ENCODE measurements around the gene MCOLN2.
A peak's percentile ranks its signal among the peaks of the same experiment; 100 is the strongest.

MCOLN2 gene

GRCh38 chr1:84969489-84970250 is 27.2 kb downstream of the MCOLN2 start:
- peak overlapping the region; percentile 84 for H3K27ac Mint-ChIP-seq
- no peak for DNase-seq (ENCODE audit: low spot score in 2 of 2)

GRCh38 chr1:84968865-84969264 is 28.0 kb downstream of the MCOLN2 start:
- no peak overlapping the region for H3K4me3 Mint-ChIP-seq
- H3K36me3 Mint-ChIP-seq = peaks cover 16% of the 10 kb centered on the region
- ATAC-seq (ENCODE audit: low read depth) (no peak), DNase-seq (ENCODE audit: low spot score in 2 of 2) (no peak)
- no peaks in the 10 kb centered on the region for H3K9me3 Mint-ChIP-seq
- H3K4me1 Mint-ChIP-seq = peaks cover 29% of the 10 kb centered on the region
- H3K27me3 Mint-ChIP-seq = no peaks in the 10 kb centered on the region
- H3K27ac Mint-ChIP-seq = no peak overlapping the region

More at GRCh38 chr1:84969489-84970250, 27.2 kb downstream of the MCOLN2 start:
- peak; percentile 30 for ATAC-seq (ENCODE audit: low read depth)
- Mint-ChIP-seq H3K4me3 (no peak overlapping the region), H3K9me3 (no peaks in the 10 kb centered on the region), H3K27me3 (no peaks in the 10 kb centered on the region), H3K36me3 (peaks cover 14% of the 10 kb centered on the region), H3K4me1 (peaks cover 34% of the 10 kb centered on the region)

- Mint-ChIP-seq H3K27me3 (no peaks in the 10 kb centered on the region), H3K27ac (no peak overlapping the region), H3K36me3 (peaks cover 22% of the 10 kb centered on the region), H3K4me1 (peaks cover 25% of the 10 kb centered on the region), H3K4me3 (no peak overlapping the region), H3K9me3 (no peaks in the 10 kb centered on the region)
- DNase-seq (ENCODE audit: low spot score in 2 of 2) = no peak
- ATAC-seq (ENCODE audit: low read depth) = no peak
Measured at GRCh38 chr1:84968101-84968500, 28.8 kb downstream of the MCOLN2 start.

GRCh38 chr1:84967666-84968065 is 29.2 kb downstream of the MCOLN2 start:
- Mint-ChIP-seq H3K36me3 (peaks cover 27% of the 10 kb centered on the region), H3K27ac (no peak overlapping the region), H3K27me3 (no peaks in the 10 kb centered on the region), H3K4me3 (no peak overlapping the region), H3K4me1 (peaks cover 20% of the 10 kb centered on the region), H3K9me3 (no peaks in the 10 kb centered on the region)
- no peak for ATAC-seq (ENCODE audit: low read depth)
- no peak for DNase-seq (ENCODE audit: low spot score in 2 of 2)

- Mint-ChIP-seq H3K27ac (no peak overlapping the region), H3K9me3 (no peaks in the 10 kb centered on the region), H3K27me3 (no peaks in the 10 kb centered on the region), H3K4me1 (peaks cover 8% of the 10 kb centered on the region), H3K36me3 (peaks cover 35% of the 10 kb centered on the region), H3K4me3 (no peak overlapping the region)
- ATAC-seq (ENCODE audit: low read depth) = no peak
- DNase-seq (ENCODE audit: low spot score in 2 of 2) = no peak
Measured at GRCh38 chr1:84963021-84963420, 33.9 kb downstream of the MCOLN2 start.

- no peak for DNase-seq (ENCODE audit: low spot score in 2 of 2)
- H3K27ac Mint-ChIP-seq = peak overlapping the region; percentile 14
- H3K4me1 Mint-ChIP-seq = peaks cover 8% of the 10 kb centered on the region
- no peaks in the 10 kb centered on the region for H3K27me3 Mint-ChIP-seq
- peaks cover 38% of the 10 kb centered on the region for H3K36me3 Mint-ChIP-seq
- ATAC-seq (ENCODE audit: low read depth) = no peak
- H3K4me3 Mint-ChIP-seq = no peak overlapping the region
- no peaks in the 10 kb centered on the region for H3K9me3 Mint-ChIP-seq
Measured at GRCh38 chr1:84961316-84961715, 35.6 kb downstream of the MCOLN2 start.

- Mint-ChIP-seq H3K27ac (peak overlapping the region; percentile 17), H3K4me1 (peaks cover 8% of the 10 kb centered on the region), H3K4me3 (no peak overlapping the region), H3K36me3 (peaks cover 44% of the 10 kb centered on the region), H3K9me3 (no peaks in the 10 kb centered on the region), H3K27me3 (no peaks in the 10 kb centered on the region)
- ATAC-seq (ENCODE audit: low read depth) (no peak), DNase-seq (ENCODE audit: low spot score in 2 of 2) (no peak)
Measured at GRCh38 chr1:84960371-84960770, 36.5 kb downstream of the MCOLN2 start.

- Mint-ChIP-seq H3K27me3 (no peaks in the 10 kb centered on the region), H3K27ac (no peak overlapping the region), H3K4me3 (no peak overlapping the region), H3K9me3 (no peaks in the 10 kb centered on the region), H3K4me1 (peaks cover 8% of the 10 kb centered on the region), H3K36me3 (peaks cover 49% of the 10 kb centered on the region)
- DNase-seq (ENCODE audit: low spot score in 2 of 2) (no peak), ATAC-seq (ENCODE audit: low read depth) (peak; percentile 46)
Measured at GRCh38 chr1:84959294-84959693, 37.6 kb downstream of the MCOLN2 start.

GRCh38 chr1:84957966-84958365 is 38.9 kb downstream of the MCOLN2 start:
- peaks cover 6% of the 10 kb centered on the region for H3K4me1 Mint-ChIP-seq
- H3K9me3 Mint-ChIP-seq = no peaks in the 10 kb centered on the region
- DNase-seq (ENCODE audit: low spot score in 2 of 2) = no peak
- H3K36me3 Mint-ChIP-seq = peaks cover 46% of the 10 kb centered on the region
- ATAC-seq (ENCODE audit: low read depth) = no peak
- H3K27ac Mint-ChIP-seq = no peak overlapping the region
- no peak overlapping the region for H3K4me3 Mint-ChIP-seq
- H3K27me3 Mint-ChIP-seq = no peaks in the 10 kb centered on the region

GRCh38 chr1:84956655-84957054 is 40.3 kb downstream of the MCOLN2 start:
- Mint-ChIP-seq H3K4me3 (no peak overlapping the region), H3K4me1 (peaks cover 6% of the 10 kb centered on the region), H3K36me3 (peaks cover 45% of the 10 kb centered on the region), H3K27me3 (no peaks in the 10 kb centered on the region), H3K27ac (no peak overlapping the region), H3K9me3 (no peaks in the 10 kb centered on the region)
- no peak for ATAC-seq (ENCODE audit: low read depth)
- no peak for DNase-seq (ENCODE audit: low spot score in 2 of 2)

- ATAC-seq (ENCODE audit: low read depth) (no peak), DNase-seq (ENCODE audit: low spot score in 2 of 2) (no peak)
- Mint-ChIP-seq H3K27me3 (no peaks in the 10 kb centered on the region), H3K36me3 (peaks cover 45% of the 10 kb centered on the region), H3K4me1 (peaks cover 6% of the 10 kb centered on the region), H3K27ac (no peak overlapping the region), H3K9me3 (peaks cover under 1% of the 10 kb centered on the region), H3K4me3 (no peak overlapping the region)
Measured at GRCh38 chr1:84956097-84956496, 40.8 kb downstream of the MCOLN2 start.

GRCh38 chr1:84949664-84950063 is 47.2 kb downstream of the MCOLN2 start:
- Mint-ChIP-seq H3K36me3 (peaks cover 42% of the 10 kb centered on the region), H3K9me3 (peaks cover 6% of the 10 kb centered on the region), H3K4me1 (peaks cover 7% of the 10 kb centered on the region), H3K27ac (no peak overlapping the region), H3K27me3 (no peaks in the 10 kb centered on the region), H3K4me3 (no peak overlapping the region)
- DNase-seq (ENCODE audit: low spot score in 2 of 2) = no peak
- no peak for ATAC-seq (ENCODE audit: low read depth)

- Mint-ChIP-seq H3K27me3 (no peaks in the 10 kb centered on the region), H3K27ac (peak overlapping the region; percentile 99), H3K36me3 (peaks cover 30% of the 10 kb centered on the region), H3K9me3 (peaks cover 6% of the 10 kb centered on the region), H3K4me3 (no peak overlapping the region), H3K4me1 (peaks cover 12% of the 10 kb centered on the region)
- ATAC-seq (ENCODE audit: low read depth) (no peak), DNase-seq (ENCODE audit: low spot score in 2 of 2) (no peak)
Measured at GRCh38 chr1:84947536-84948410, 49.1 kb downstream of the MCOLN2 start.

- H3K4me3 Mint-ChIP-seq = no peak overlapping the region
- H3K36me3 Mint-ChIP-seq = peaks cover 25% of the 10 kb centered on the region
- DNase-seq (ENCODE audit: low spot score in 2 of 2) (no peak), ATAC-seq (ENCODE audit: low read depth) (no peak)
- peaks cover 6% of the 10 kb centered on the region for H3K9me3 Mint-ChIP-seq
- no peaks in the 10 kb centered on the region for H3K27me3 Mint-ChIP-seq
- peaks cover 12% of the 10 kb centered on the region for H3K4me1 Mint-ChIP-seq
- peak overlapping the region; percentile 99 for H3K27ac Mint-ChIP-seq
Measured at GRCh38 chr1:84946631-84947030, 50.3 kb downstream of the MCOLN2 start.
